Smooth muscle cell (in vitro differentiated cells): ENCODE data around the gene NUPR1. TPM values are rescaled to one million over a fixed set of nuclear protein-coding genes. Genes with fewer than 3 reads are reported as not detected.

Experiments used
- DNase-seq: peaks from one replicate; lab custom pipeline; 2025; ENCODE audit not compliant: unreplicated experiment; lab: John Stamatoyannopoulos, UW
- H2AFZ ChIP-seq: fragments of 200-600 bp; sonication (generic); 2 replicates; pipeline ENCODE4 v1.6.0; 2016; ENCODE audit warnings: antibody characterized with exemption, low read depth, mild to moderate bottlenecking
- H3F3A ChIP-seq: fragments of 200-600 bp; sonication (generic); 2 replicates; pipeline ENCODE4 v1.6.0; 2017; ENCODE audit warnings: antibody characterized with exemption, low read depth
- H3K27ac ChIP-seq: fragments of 200-600 bp; sonication (generic); 2 replicates; pipeline ENCODE4 v1.5.1; 2016; ENCODE audit warnings: low read depth, mild to moderate bottlenecking
- H3K27me3 ChIP-seq: fragments of 200-600 bp; sonication (generic); 2 replicates; pipeline ENCODE4 v1.6.1; 2016; ENCODE audit warnings: low read depth, mild to moderate bottlenecking
- H3K36me3 ChIP-seq: fragments of 200-600 bp; sonication (generic); 2 replicates; pipeline ENCODE4 v1.5.1; 2016; ENCODE audit warnings: low read depth
- H3K4me1 ChIP-seq: fragments of 200-600 bp; sonication (generic); 2 replicates; pipeline ENCODE4 v1.5.1; 2016; ENCODE audit warnings: low read depth
- H3K4me2 ChIP-seq: fragments of 200-600 bp; sonication (generic); 2 replicates; pipeline ENCODE4 v1.6.0; 2016; ENCODE audit warnings: mild to moderate bottlenecking
- H3K4me3 ChIP-seq: fragments of 200-600 bp; sonication (generic); 2 replicates; pipeline ENCODE4 v1.5.1; 2016; ENCODE audit warnings: mild to moderate bottlenecking
- H3K79me2 ChIP-seq: fragments of 200-600 bp; sonication (generic); 2 replicates; pipeline ENCODE4 v1.6.0; 2016; ENCODE audit warnings: low read depth, mild to moderate bottlenecking
- H3K9ac ChIP-seq: fragments of 200-600 bp; sonication (generic); 2 replicates; pipeline ENCODE4 v1.6.0; 2016; ENCODE audit warnings: low read depth
- H3K9me3 ChIP-seq: fragments of 200-600 bp; sonication (generic); replicated peaks from 2 replicates; pipeline ENCODE4 v1.5.1; 2016; ENCODE audit warnings: low read depth
- H4K20me1 ChIP-seq: fragments of 200-600 bp; sonication (generic); 2 replicates; pipeline ENCODE4 v1.6.0; 2016; ENCODE audit warnings: low read depth
- CTCF ChIP-seq: fragments of 200-600 bp; sonication (generic); IDR thresholded peaks from 2 replicates; pipeline ENCODE4 v1.5.1; 2017; ENCODE audit warnings: borderline replicate concordance, mild to moderate bottlenecking, antibody characterized with exemption; ENCODE audit not compliant: insufficient read depth, poor library complexity, severe bottlenecking
- WGBS: methylation state at CpG from one replicate; pipeline ENCODE4 v1.1.7; 2016; ENCODE audit warnings: low lambda C conversion rate; 5-methylcytosine and 5-hydroxymethylcytosine counted together
- polyA plus RNA-seq: library from polyadenylated mRNA; unstranded; fragments of >200 nt; fragmentation: Nextera tagmentation; extraction: Ambion mirVana; gene quantifications from 2 replicates; pipeline ENCODE4 v1.2.1, GENCODE V29; 2016
- total RNA-seq: library from RNA; depleted of rRNA; stranded (reverse); fragments of >200 nt; gene quantifications from 2 replicates; pipeline ENCODE4 v1.2.3, GENCODE V29; 2014

Gene NUPR1
- total and polyA plus RNA-seq, 2 experiments from 2014 or later, result 0.67 to 22.2 TPM

DNA sequence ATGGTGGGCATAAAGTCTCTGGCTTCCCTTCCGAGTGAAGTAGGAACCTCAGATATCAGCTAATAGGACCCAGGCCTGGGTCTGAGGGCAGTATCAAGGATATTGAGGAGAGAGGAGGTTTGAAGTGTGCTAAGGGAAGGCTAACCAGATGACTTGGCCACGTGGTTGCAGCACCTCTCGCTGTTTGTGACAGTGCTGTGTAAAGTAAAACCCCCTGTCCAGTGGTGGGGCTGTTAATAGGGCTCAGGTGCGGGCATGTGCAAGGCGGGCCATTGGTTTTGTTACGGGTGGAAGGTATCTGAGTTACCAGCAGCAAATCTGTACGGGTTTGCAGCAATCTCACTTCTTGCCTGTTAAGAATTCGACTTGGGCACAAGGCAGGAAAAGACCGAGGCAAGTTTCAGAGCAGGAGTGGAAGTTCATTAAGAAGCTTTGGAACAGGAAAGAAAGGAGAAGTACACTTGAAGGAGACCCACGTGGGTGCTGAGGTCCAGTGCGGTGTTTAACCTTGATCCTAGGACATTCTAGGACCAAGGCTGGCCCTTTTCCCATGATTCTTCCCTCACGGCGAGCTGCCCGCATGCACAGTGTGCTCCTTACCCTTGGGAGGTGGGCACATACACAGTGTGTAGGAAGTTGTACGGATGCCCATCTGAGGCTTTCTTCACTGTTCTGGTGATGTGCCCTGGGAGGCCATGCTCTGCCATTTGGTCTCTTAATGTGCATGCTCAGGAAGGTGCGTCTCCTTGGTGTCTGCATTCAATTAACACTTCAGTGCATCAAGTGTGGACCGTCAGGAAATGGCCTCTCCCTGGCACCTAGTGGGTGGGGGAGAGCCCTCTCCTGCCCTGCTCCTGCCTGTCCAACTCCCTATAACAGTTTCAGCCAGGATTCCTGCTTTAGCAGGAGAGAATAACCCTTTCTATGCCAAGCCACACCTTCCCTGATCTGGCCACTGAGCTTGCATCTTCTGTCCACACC lies 35.3 kb upstream of the NUPR1 start:
- Histone ChIP-seq H3K9ac (no peak overlapping the region), H3K4me2 (no peak overlapping the region), H3K79me2 (no peaks in the 10 kb centered on the region), H3K4me3 (no peak overlapping the region), H3K27me3 (no peaks in the 10 kb centered on the region), H3K27ac (no peak overlapping the region), H3K9me3 (no peaks in the 10 kb centered on the region), H3K4me1 (peaks cover 6% of the 10 kb centered on the region), H3K36me3 (no peaks in the 10 kb centered on the region), H3F3A (no peaks in the 10 kb centered on the region), H4K20me1 (no peaks in the 10 kb centered on the region), H2AFZ (no peak overlapping the region)
- TF ChIP-seq CTCF, result no peak
- WGBS, result 91% methylated on average over 17 of the region's 17 CpGs
- no peak for DNase-seq

DNA sequence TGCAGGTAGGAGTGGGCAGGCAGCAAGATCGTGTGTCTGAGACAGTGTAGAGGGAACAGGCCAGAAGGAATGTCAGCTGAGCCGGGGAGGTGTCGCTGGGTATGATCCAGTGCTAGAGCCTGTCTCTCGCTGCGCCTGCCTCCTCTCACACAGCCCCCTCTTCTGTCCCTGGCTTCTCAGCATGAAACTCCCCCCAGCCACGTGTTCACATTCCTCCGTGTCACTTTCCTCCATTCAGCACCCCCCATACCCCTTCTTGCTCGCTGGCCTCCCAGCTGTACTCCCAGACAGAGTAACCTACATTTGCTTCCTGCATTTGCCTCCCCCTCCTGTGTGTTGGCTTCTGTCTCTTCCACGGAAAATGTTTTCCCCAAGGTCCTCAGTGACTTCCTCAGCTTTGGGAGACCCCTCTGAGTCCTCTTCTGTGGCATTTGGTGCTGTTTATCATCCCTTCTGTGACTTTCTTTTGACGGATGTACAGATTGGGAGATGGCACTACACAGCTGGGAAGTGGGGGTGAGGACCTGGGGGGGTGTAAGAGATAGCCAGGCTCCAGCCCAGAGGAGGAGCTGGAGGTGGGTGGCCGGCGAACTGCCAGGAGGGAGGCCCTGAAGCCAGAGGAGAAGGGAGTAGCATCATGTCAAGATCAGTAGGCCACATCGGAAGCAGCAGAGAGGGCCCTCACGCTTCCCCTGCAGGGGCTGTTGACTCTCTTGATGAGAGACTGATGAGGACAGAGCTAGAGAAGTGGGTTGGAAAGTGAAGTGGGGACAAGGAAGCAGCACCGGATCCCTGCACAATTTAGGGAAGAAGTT lies 34.1 kb upstream of the NUPR1 start:
- Histone ChIP-seq H3K9ac (no peak overlapping the region), H3K36me3 (no peaks in the 10 kb centered on the region), H3K9me3 (no peaks in the 10 kb centered on the region), H2AFZ (no peak overlapping the region), H4K20me1 (no peaks in the 10 kb centered on the region), H3K4me1 (peaks cover 6% of the 10 kb centered on the region), H3K27me3 (no peaks in the 10 kb centered on the region), H3K4me2 (peak overlapping the region; percentile 13), H3F3A (no peaks in the 10 kb centered on the region), H3K79me2 (no peaks in the 10 kb centered on the region), H3K27ac (peak overlapping the region; percentile 10), H3K4me3 (no peak overlapping the region)
- no peak for DNase-seq
- TF ChIP-seq CTCF, result no peak
- 47% methylated on average over 13 of the region's 15 CpGs for WGBS

GRCh38 chr16:28569968-28570752 lies 31.4 kb upstream of the NUPR1 start:
- Histone ChIP-seq H3K79me2 (peaks cover 5% of the 10 kb centered on the region), H3K9me3 (peaks cover 4% of the 10 kb centered on the region), H3K4me1 (peaks cover 6% of the 10 kb centered on the region), H3F3A (no peaks in the 10 kb centered on the region), H4K20me1 (no peaks in the 10 kb centered on the region), H3K36me3 (no peaks in the 10 kb centered on the region), H3K9ac (no peak overlapping the region), H3K4me3 (no peak overlapping the region), H3K27me3 (no peaks in the 10 kb centered on the region), H3K4me2 (no peak overlapping the region), H2AFZ (no peak overlapping the region), H3K27ac (no peak overlapping the region)
- DNase-seq, result no peak
- no peak for TF ChIP-seq CTCF
- 95% methylated on average over 4 of the region's 4 CpGs for WGBS
